Cerebellar nuclear complex (tissue), 1 donor: ENCODE data around the gene ETV4.

Source experiments
- DNase-seq, 2 experiments: peaks; one replicate each; lab custom pipeline; 2025; lab: John Stamatoyannopoulos, UW

Gene ETV4

GRCh38 chr17:43543300-43543699, 2.8 kb downstream of the ETV4 start:
- DNase-seq: no peak

GRCh38 chr17:43542859-43543258, 3.3 kb downstream of the ETV4 start:
- no peak for DNase-seq

DNA sequence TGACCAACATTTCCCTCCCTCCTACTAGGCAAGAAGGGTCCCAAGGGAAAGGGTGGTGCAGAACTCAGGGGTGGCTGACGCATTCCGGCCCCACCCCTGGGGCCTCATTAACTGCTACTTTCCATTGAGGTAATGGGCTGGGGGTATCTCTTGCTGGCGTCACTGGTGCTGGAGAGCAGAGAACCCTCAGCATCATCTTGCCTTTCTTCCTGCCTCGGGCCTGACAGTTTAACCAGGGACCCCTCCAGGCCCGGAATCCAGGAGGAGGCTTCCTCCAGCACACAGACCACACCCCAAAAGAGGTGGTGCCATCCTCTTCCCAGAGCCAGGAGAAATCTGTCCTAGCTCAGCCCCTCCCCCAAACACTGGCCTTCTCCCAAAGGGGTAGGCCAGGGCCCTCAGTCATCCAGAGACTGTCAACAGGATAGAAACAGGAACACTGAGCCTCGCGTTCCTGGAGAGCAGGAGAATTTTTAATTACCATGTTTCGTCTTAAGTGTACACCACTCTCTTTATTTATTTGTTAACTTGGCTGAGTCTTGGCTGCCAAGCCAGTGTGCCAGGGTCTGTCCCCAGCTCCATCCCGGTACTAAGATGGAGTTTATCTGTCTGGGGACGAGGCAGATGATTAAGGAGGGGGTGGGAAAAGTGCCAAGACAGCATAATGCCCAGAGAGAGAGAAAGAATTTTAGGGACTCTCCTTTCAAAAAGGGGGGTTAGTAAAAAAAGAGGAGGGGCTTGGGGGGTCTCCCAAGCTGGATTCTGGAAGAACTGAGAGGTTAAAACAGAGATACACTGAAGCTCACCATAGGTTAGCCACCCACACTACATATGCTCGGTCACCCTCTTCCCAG, 5.1 kb downstream of the ETV4 start:
- no peak for DNase-seq

DNA sequence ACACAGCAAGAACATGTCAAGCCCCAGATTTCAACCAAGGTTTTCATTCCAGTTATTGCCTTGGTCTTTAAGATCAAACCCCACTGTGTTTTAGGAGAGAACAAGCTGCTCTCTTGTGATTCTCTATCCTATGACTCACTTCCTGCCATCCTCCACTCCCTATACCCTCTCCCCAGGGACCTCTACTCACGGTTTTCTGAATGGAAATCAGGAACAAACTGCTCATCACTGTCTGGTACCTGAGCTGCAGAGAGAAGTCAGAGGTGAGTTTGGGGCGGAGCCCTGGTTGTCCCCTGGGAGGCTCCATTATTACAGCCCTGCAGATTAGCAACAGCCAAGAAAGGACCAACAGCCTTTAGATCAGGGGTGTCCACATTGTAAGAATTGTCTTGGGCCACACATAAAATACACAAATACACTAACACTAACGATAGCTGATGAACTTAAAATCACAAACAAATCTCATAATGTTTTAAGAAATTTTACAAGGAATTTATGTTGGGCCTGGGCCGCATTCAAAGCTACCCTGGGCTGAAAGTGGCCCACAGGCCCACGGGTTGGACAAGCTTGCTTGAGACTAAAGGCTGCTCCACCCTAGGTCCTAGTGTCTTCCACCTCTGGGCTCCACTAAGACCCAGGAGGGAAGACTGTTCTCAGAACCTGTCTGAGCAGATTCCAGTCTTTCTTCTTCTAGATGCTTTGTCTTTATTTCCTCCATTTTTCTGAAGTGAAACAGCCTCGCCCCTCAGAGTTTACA, 9.7 kb downstream of the ETV4 start:
- no peak for DNase-seq

- no peak for DNase-seq
These were observed 11.2 kb downstream of the ETV4 start for GRCh38 chr17:43534909-43535308.

DNA sequence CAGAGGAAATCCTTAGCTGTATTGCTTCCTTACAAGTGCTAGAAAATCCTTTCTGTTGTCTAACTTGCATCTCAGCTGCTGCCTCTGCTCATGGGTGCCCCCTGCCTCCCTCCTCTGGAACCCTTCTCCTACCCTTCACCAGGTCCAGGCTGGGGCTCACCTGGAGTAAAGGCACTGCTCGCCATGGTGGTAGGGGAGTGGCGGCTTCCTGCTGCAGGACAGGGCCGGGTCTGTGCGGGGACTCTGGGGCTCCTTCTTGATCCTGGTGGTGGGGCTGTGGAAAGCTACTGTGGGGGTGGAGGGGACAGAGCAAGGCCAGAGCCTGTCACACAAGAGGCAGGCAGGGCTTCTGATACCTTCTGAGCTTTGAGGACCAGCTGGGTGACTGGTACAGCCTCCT, 12.4 kb downstream of the ETV4 start:
- no peak for DNase-seq

DNA sequence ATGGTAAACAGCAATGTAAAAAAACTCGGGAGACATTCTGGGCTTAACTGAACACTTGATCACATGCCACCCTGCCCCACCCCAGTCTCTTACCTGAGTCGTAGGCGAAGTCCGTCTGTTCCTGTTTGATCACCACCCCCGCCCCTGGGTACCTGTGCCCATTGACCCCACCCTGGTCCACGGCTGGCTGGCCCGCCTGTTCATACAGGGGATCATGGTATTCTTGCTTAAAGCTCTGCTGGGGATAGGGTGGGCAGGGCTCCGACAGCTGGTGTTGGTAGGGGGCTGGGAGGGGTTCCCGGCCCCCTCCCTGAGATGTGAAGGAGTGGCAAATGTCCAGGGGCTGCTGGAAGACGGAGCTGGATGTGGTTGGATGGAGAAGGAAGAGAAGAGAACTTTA, 13.6 kb downstream of the ETV4 start:
- no peak for DNase-seq

GRCh38 chr17:43531955-43532354, 14.2 kb downstream of the ETV4 start:
- no peak for DNase-seq

DNA sequence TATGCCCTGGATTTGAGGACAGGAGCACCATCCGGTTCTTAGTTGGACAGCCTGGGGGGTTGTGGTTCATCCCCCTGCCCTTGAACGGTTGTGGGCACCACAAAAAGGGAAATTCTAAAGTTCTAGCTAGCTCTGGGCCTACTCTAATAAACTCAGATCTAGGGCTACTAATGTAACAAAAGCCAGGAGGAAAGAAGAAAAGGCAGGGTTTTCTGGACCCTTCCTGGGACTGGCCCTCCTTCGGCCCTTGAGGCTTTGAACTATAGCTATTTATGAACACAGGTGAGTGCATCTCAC, 15.1 kb downstream of the ETV4 start:
- DNase-seq: no peak

DNA sequence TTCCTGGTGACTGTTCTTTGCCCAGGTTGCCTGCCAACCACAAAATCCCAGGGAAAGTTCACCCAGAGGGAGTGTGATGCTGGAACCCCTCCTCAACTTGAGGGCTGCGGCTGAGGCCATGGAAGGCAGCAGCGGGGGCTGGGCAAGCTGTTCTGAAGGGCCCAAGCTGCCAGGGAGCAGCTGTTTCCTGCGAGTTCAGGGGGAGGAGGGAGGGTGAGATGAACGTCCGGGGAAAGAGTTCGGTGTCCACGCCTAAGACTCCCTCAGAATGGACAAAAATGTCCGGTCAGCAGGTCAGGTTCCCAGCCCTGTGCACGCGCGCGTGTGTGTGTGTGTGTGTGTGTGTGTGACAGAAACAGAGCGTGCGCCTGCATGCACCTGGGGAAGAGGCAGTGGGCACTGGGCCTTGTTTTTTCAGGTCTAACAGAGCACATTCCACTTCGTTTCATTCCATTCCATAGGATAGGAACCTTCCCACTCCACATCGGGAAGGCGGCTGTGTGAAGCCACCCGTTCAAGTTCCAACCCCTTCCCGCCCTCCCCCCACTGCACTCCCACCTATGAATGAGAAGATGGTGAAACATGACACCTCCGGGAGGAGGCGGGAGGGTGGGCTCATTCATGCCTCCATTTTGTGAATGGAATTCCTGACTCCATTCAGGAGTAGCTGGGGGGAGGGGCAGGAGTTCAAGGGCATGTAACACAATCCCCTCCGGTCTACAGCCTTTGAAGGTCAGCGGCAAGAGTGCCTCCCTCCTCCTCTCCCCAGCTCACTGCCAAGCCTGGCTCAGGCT, 15.7 kb downstream of the ETV4 start:
- DNase-seq: no peak

- DNase-seq: no peak
These were observed 16.2 kb downstream of the ETV4 start for GRCh38 chr17:43529947-43530287.

DNA sequence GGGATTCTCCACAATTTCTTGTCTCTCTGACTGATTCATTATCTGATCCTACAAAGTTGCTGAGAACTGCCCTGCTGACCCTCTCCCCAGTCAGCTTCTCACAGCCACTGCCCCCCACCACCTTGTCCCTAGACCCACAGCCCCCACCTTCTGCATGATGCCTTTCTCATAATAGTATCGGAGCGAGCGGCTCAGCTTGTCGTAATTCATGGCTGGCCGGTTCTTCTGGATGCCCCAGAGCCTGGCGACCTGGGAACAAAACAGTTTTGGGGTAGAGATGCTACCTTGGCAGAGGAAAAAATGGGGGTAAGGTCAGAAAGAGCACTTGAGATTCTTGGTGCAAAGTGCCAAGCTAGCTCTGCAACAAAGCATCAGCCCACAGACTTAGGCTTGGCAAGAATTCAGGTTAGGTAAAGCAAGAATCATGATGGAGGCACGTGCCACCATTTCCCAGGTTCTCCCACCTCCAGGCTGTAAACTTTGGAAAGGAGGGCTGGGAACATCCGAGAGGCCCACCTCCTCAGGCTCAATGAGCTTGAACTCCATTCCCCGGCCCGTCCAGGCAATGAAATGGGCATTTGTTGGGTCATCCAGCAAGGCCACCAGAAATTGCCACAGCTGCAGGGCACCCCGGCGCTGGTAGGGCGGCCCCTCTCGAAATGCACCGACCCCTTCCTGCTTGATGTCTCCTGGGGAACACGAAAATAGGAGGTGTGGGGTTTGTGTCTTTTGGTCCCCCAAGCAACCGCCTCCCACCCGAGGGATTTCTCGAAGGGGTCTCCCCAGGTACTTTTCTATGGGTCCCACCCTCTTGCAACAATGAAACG, 16.9 kb downstream of the ETV4 start:
- no peak for DNase-seq

DNA sequence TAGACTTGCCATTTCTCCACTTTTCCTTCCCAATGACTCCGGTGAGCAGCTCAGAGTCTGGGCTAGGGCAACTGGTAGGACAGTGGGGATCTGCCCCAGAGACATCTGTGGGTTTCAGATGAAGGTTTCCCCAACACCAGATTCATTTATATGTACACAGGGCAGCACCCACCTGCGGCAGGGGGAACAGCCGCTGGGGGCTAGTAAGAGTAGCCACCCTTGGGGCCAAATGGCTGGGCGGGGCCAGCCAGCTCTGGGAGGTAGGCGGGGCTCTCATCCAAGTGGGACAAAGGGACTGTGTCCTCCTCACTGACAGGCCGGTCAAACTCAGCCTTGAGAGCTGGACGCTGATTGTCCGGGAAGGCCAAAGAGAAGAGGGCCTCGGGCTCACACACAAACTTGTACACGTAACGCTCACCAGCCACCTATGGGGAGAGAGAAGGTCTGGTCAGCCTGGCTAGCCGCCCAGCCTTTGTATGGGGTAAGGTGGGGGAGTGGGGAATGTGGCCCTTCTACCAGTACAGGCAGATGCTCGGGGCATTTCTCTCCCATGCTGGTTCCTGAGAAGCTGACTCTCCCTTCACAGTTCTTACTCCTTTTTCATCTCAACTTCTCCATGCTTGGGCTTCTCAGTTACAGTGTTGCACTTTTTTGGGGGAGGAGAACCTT, 17.7 kb downstream of the ETV4 start:
- DNase-seq: no peak

GRCh38 chr17:43526886-43527648, 19.1 kb downstream of the ETV4 start:
- DNase-seq: no peak

GRCh38 chr17:43524945-43525575, 21.1 kb downstream of the ETV4 start:
- no peak for DNase-seq

- no peak for DNase-seq
These were observed 24.8 kb downstream of the ETV4 start for GRCh38 chr17:43521389-43521788.

DNA sequence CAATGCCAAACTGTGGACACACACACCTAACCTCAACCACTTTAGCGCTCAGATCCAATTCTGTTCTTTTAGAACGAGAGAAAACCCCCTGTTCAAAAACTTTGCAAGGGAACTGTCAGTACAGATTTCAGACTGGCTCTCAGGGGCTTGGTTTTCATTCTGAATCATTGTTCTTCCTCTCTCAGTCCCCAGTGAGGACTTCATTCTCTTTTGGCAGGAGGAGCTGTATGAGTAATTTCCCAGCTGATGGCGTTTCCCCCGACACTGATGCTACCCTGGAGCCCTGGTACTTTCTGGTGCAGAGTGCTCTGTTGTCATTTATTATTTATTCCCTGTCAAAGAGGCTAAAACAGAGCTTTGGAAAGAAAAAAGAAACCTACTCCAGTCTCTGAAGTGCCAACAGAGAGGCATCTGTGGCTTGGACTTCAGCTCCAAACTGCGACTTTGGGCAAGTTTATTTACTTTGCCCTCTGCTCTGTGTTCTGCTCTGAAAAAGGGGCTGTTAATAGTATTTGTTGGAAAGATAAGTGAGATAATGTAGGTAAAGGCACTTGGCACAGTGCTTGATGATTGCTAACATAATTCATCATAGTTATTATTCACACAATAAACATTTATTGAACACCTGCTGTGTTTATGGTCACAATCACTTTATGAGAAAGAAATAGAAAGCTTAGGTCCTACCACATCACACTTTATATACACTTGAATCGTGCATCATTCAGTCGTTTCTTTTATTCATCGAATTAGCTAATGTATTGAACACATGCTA, 28.3 kb downstream of the ETV4 start:
- no peak for DNase-seq

- DNase-seq: no peak
These were observed 29.0 kb downstream of the ETV4 start for GRCh38 chr17:43517161-43517560.

DNA sequence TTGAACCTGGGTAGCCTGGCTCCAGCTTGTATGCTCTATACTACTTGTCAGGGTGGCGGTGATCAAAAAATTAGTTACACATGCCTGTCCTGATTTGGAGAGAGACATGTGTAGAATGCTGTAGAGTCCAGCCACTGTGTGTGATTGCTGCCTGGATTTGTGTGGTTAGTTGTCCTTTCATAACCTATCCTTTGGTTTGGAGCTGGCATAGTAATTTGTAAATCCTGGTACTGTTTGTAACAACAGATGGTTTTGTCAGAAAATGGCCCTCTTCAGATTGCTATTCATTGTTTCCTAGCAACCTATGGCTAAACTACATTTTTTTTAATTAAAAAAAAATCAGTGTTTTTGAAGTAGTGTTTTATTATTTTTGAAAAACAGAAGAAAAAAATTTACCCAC, 30.5 kb downstream of the ETV4 start:
- no peak for DNase-seq
